ENCODE measurements around the gene CATSPER3.
"Not testable (repeated sequence)": the region's sequence is repeated elsewhere in the genome, so short reads cannot be mapped to it uniquely, and the experiment has no call there.

The CATSPER3 gene

GRCh38 chr5:134975078-134975715 is 7.5 kb downstream of the CATSPER3 start:
- DNase-seq (ENCODE audit: low read depth) = no peak

GRCh38 chr5:134975843-134976242 is 8.1 kb downstream of the CATSPER3 start:
- DNase-seq (ENCODE audit: low read depth) = no peak

- DNase-seq (ENCODE audit: low read depth) = no peak
Observed at GRCh38 chr5:134976841-134977240, 9.1 kb downstream of the CATSPER3 start.

- no peak for DNase-seq (ENCODE audit: low read depth)
Observed at GRCh38 chr5:134979416-134979815, 11.7 kb downstream of the CATSPER3 start.

- DNase-seq (ENCODE audit: low read depth) = no peak
Observed at GRCh38 chr5:134982230-134982629, 14.5 kb downstream of the CATSPER3 start.

- no peak for DNase-seq (ENCODE audit: low read depth)
Observed at GRCh38 chr5:134989266-134989830, 21.6 kb downstream of the CATSPER3 start.

GRCh38 chr5:134990183-134990582 is 22.5 kb downstream of the CATSPER3 start:
- DNase-seq (ENCODE audit: low read depth) = not testable (repeated sequence)

GRCh38 chr5:134992148-134992547 is 24.4 kb downstream of the CATSPER3 start:
- DNase-seq (ENCODE audit: low read depth) = no peak

- DNase-seq (ENCODE audit: low read depth) = no peak
Observed at GRCh38 chr5:134993161-134993560, 25.5 kb downstream of the CATSPER3 start.

- DNase-seq (ENCODE audit: low read depth) = no peak
Observed at GRCh38 chr5:134994560-134995156, 27.0 kb downstream of the CATSPER3 start.

GRCh38 chr5:134995850-134996402 is 28.2 kb downstream of the CATSPER3 start:
- DNase-seq (ENCODE audit: low read depth) = no peak

GRCh38 chr5:134997015-134997414 is 29.3 kb downstream of the CATSPER3 start:
- DNase-seq (ENCODE audit: low read depth) = no peak

GRCh38 chr5:134998068-134998467 is 30.4 kb downstream of the CATSPER3 start:
- not testable (repeated sequence) for DNase-seq (ENCODE audit: low read depth)

GRCh38 chr5:135004376-135004775 is 36.7 kb downstream of the CATSPER3 start:
- DNase-seq (ENCODE audit: low read depth) = no peak

- no peak for DNase-seq (ENCODE audit: low read depth)
Observed at GRCh38 chr5:135005076-135005475, 37.4 kb downstream of the CATSPER3 start.

- DNase-seq (ENCODE audit: low read depth) = no peak
Observed at GRCh38 chr5:135007305-135007704, 39.6 kb downstream of the CATSPER3 start.

- DNase-seq (ENCODE audit: low read depth) = no peak
Observed at GRCh38 chr5:135007749-135008363, 40.1 kb downstream of the CATSPER3 start.

GRCh38 chr5:135008556-135008955 is 40.8 kb downstream of the CATSPER3 start:
- DNase-seq (ENCODE audit: low read depth) = no peak

GRCh38 chr5:135008981-135009735 is 41.5 kb downstream of the CATSPER3 start:
- DNase-seq (ENCODE audit: low read depth) = no peak

- DNase-seq (ENCODE audit: low read depth) = no peak
Observed at GRCh38 chr5:135009736-135010501, 42.2 kb downstream of the CATSPER3 start.
